H7 (cell line): ENCODE results near the gene IL22RA2. TPM values are rescaled to one million over a fixed set of nuclear protein-coding genes. Genes with fewer than 3 reads are reported as not detected.

ENCODE experiments used
- DNase-seq: peaks from one replicate; pipeline ENCODE4 v3.0.0; 2012
- H3K27me3 ChIP-seq: 2 replicates; pipeline ENCODE4 v1.6.0; 2011; ENCODE audit warnings: mild to moderate bottlenecking, low read length; ENCODE audit not compliant: control insufficient read depth, insufficient read depth
- H3K36me3 ChIP-seq: replicated peaks from 2 replicates; pipeline ENCODE4 v1.5.1; 2011; ENCODE audit warnings: low read length; ENCODE audit not compliant: control insufficient read depth, insufficient read depth
- H3K4me3 ChIP-seq: 2 replicates; pipeline ENCODE4 v1.5.1; 2011; ENCODE audit warnings: low read depth, mild to moderate bottlenecking, control low read depth, low read length, moderate library complexity; ENCODE audit not compliant: insufficient read depth
- total RNA-seq: library from RNA; depleted of rRNA; stranded (reverse); fragments of >200 nt; shearing (Covaris generic); gene quantifications from 2 replicates; pipeline ENCODE4 v1.2.3, GENCODE V29; 2014; rRNA removed

The IL22RA2 gene
- total RNA-seq, 1 experiment from 2014 or later, result not detected

DNA sequence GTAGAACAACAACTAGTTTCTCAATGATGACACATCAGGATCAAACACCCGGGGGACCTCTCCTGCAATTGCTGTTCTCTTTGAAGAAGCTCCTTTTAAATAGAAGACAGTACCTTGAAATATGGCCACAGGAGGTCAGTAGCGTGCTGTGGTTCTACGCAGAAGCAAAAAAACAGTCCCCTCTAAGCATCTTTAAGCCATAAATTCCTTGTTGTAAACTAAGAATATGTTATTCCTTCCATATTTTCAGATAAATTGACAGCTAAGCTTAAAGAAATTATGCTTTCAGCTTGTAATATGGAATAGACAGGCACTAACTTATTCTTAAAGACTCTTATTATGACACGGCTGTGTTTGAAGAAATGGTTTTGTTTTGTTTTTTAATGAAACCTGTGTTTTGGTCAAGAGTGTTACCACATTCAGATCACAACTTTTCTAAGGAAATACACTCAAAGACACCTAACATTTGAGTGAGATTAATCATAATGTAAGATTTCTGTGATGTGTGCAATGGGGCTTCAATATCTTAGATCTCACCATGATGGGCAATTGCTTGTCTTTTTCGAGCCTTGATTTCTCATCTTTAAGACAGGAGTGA is 78.9 kb downstream of the IL22RA2 start:
- Histone ChIP-seq H3K36me3 (no peaks in the 10 kb centered on the region), H3K27me3 (no peaks in the 10 kb centered on the region), H3K4me3 (no peak overlapping the region)
- DNase-seq, result peak; percentile 54

Other genes with a start within 250 kb of the IL22RA2 start
- gene IL20RA, start 128.7 kb downstream of the IL22RA2 start, total RNA-seq, result 0.26 and 0.28 TPM in 2 replicates
- 21.8 and 24.7 TPM in 2 replicates for gene IFNGR1, start 45.7 kb upstream of the IL22RA2 start, total RNA-seq